Calu3 (cell line): ENCODE results near the gene GFM2. TPM values are rescaled to one million over a fixed set of nuclear protein-coding genes. Genes with fewer than 3 reads are reported as not detected.

Source experiments
- BruUV-seq: library from RNA; stranded (reverse); fragments of 400-500 nt; replicated peaks from 2 replicates; lab custom pipeline; 2021; lab: Mats Ljungman, UMichigan
- CTCF ChIA-PET: fragments of 300-600 bp; sonication (Branson Sonifier 250); formaldehyde crosslinking; loops from one replicate; lab custom pipeline; 2022; ENCODE audit warnings: antibody characterized with exemption; lab: Charles Lee
- DNase-seq: peaks from one replicate; pipeline ENCODE4 v3.0.0; 2022
- H3K27ac Mint-ChIP-seq: one replicate; pipeline ENCODE4 v1.8.0; 2022; ENCODE audit warnings: mixed read lengths; ENCODE audit not compliant: unreplicated experiment
- H3K27me3 Mint-ChIP-seq: one replicate; pipeline ENCODE4 v1.8.0; 2022; ENCODE audit warnings: mixed read lengths; ENCODE audit not compliant: unreplicated experiment
- H3K36me3 Mint-ChIP-seq: one replicate; pipeline ENCODE4 v1.8.0; 2022; ENCODE audit warnings: mild to moderate bottlenecking, moderate library complexity, mixed read lengths; ENCODE audit not compliant: insufficient read depth, unreplicated experiment
- H3K4me1 Mint-ChIP-seq: one replicate; pipeline ENCODE4 v1.8.0; 2022; ENCODE audit warnings: mild to moderate bottlenecking, low read depth, mixed read lengths; ENCODE audit not compliant: unreplicated experiment
- H3K4me3 Mint-ChIP-seq: one replicate; pipeline ENCODE4 v1.8.0; 2022; ENCODE audit warnings: mild to moderate bottlenecking, low read depth, moderate library complexity, mixed read lengths; ENCODE audit not compliant: unreplicated experiment
- H3K9me3 Mint-ChIP-seq: one replicate; pipeline ENCODE4 v1.8.0; 2022; ENCODE audit warnings: low read depth, mixed read lengths; ENCODE audit not compliant: unreplicated experiment
- intact Hi-C: fragments of 100-400 bp; cut with micrococcal nuclease; formaldehyde crosslinking; loops from one replicate; pipeline ENCODE4 v1.10.0; 2022; ENCODE audit not compliant: unreplicated experiment
- total RNA-seq: library from RNA; stranded (reverse); gene quantifications from 2 replicates; pipeline ENCODE4 v1.2.3, GENCODE V29; 2022
- TF ChIP-seq, protein P1 (sequence below): fragments of 200-600 bp; IDR thresholded peaks from one replicate; pipeline ENCODE4 v1.8.0; 2022; ENCODE audit warnings: antibody characterized with exemption; ENCODE audit not compliant: unreplicated experiment

The GFM2 gene
- total RNA-seq, 1 experiment from 2014 or later = 51.2 TPM

DNA sequence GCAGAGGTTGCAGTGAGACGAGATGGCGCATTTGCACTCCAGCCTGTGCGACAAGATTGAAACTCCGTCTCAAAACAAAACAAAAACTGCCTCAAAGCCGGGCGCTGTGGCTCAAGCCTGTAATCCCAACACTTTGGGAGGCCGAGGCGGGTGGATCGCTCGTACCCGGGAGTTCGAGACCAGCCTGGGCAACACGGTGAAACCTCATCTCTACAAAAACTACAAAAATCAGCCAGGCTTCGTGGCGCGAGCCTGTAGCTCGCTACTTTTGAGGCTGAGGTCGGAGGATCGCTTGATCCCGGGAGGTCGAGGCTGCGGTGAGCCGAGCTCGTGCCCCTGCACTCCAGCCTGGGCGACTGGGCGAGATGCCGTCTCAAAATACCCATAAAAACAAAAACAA lies 988 bp downstream of the GFM2 start:
- TF ChIP-seq, protein P1, sequence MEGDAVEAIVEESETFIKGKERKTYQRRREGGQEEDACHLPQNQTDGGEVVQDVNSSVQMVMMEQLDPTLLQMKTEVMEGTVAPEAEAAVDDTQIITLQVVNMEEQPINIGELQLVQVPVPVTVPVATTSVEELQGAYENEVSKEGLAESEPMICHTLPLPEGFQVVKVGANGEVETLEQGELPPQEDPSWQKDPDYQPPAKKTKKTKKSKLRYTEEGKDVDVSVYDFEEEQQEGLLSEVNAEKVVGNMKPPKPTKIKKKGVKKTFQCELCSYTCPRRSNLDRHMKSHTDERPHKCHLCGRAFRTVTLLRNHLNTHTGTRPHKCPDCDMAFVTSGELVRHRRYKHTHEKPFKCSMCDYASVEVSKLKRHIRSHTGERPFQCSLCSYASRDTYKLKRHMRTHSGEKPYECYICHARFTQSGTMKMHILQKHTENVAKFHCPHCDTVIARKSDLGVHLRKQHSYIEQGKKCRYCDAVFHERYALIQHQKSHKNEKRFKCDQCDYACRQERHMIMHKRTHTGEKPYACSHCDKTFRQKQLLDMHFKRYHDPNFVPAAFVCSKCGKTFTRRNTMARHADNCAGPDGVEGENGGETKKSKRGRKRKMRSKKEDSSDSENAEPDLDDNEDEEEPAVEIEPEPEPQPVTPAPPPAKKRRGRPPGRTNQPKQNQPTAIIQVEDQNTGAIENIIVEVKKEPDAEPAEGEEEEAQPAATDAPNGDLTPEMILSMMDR = no peak
- Mint-ChIP-seq H3K27me3 (no peaks in the 10 kb centered on the region), H3K36me3 (peaks cover 64% of the 10 kb centered on the region), H3K9me3 (no peaks in the 10 kb centered on the region), H3K4me3 (peak overlapping the region; percentile 99), H3K27ac (peak overlapping the region; percentile 98), H3K4me1 (peaks cover 30% of the 10 kb centered on the region)
- no peak for DNase-seq
- no TSS peak for BruUV-seq
- intact Hi-C loops = loop anchor here (1.0 kb wide), 1 partner anchor 137 kb away; no protein-coding TSS in a partner anchor
- CTCF ChIA-PET = interaction anchor here (0.6 to 1.1 kb wide), 2 partner anchors 153 to 159 kb away, joined by 3 read pairs; no protein-coding TSS in a partner anchor

- H3K4me3 Mint-ChIP-seq = peak overlapping the region; percentile 99
- peaks cover 60% of the 10 kb centered on the region for H3K36me3 Mint-ChIP-seq
- H3K9me3 Mint-ChIP-seq = no peaks in the 10 kb centered on the region
- H3K4me1 Mint-ChIP-seq = peaks cover 37% of the 10 kb centered on the region
- H3K27ac Mint-ChIP-seq = peak overlapping the region; percentile 83
- TF ChIP-seq, protein P1 = no peak
- no peak for DNase-seq
- intact Hi-C loops = no loop called here
- CTCF ChIA-PET = interaction anchor here (0.7 to 1.1 kb wide), 2 partner anchors 9 to 160 kb away, joined by 3 read pairs; no protein-coding TSS in a partner anchor
- H3K27me3 Mint-ChIP-seq = no peaks in the 10 kb centered on the region
- BruUV-seq = no TSS peak
These were observed 1.7 kb downstream of the GFM2 start for GRCh38 chr5:74765201-74765600.

DNA sequence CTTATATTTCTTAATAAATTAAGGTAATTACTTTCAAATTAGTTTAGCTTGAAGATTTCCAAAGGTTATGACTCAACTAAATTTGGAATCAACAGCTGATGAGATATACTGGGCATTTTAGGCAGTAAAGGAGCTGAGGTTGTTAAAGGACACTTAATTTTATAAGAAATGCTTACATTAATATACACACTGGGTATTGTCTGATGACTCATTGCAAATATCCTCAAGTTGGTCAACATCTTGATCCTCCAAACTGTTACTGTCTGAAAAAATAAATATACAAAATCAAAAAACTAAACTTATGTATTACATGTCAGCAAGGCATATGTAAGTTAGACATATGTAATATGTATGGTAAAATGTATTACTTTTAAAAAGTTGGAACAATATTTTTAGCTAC lies 3.4 kb downstream of the GFM2 start:
- peaks cover 48% of the 10 kb centered on the region for H3K36me3 Mint-ChIP-seq
- H3K9me3 Mint-ChIP-seq = no peaks in the 10 kb centered on the region
- BruUV-seq = no TSS peak
- intact Hi-C loops = no loop called here
- no peaks in the 10 kb centered on the region for H3K27me3 Mint-ChIP-seq
- no peak overlapping the region for H3K27ac Mint-ChIP-seq
- H3K4me1 Mint-ChIP-seq = peaks cover 37% of the 10 kb centered on the region
- TF ChIP-seq, protein P1 = no peak
- no peak overlapping the region for H3K4me3 Mint-ChIP-seq
- DNase-seq = no peak
- CTCF ChIA-PET = no interaction called here

DNA sequence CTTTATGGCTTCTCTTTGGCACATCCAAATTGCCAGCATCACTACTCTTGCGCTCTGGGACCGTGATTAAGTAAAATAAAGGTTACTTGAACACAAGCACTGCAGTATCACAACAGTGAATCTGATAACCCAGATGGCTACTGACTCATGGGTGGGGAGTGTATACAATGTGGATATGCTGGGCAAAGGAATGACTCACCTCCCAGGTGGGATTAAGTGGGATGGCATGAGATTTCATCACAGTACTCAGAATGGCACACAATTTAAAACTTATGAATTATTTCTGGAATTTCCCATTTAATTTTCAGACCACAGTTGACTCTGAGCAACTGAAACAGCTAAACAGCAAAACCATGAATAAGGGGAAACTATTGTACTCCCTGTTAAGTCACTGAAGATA lies 4.3 kb downstream of the GFM2 start:
- Mint-ChIP-seq H3K4me3 (no peak overlapping the region), H3K9me3 (no peaks in the 10 kb centered on the region), H3K36me3 (peaks cover 42% of the 10 kb centered on the region), H3K4me1 (peaks cover 37% of the 10 kb centered on the region), H3K27me3 (no peaks in the 10 kb centered on the region), H3K27ac (peak overlapping the region; percentile 68)
- TF ChIP-seq, protein P1 = no peak
- CTCF ChIA-PET = no interaction called here
- intact Hi-C loops = no loop called here
- peak; percentile 54 for DNase-seq
- BruUV-seq = no TSS peak
